ENCODE measurements around the gene OTULINL.

The OTULINL gene

DNA sequence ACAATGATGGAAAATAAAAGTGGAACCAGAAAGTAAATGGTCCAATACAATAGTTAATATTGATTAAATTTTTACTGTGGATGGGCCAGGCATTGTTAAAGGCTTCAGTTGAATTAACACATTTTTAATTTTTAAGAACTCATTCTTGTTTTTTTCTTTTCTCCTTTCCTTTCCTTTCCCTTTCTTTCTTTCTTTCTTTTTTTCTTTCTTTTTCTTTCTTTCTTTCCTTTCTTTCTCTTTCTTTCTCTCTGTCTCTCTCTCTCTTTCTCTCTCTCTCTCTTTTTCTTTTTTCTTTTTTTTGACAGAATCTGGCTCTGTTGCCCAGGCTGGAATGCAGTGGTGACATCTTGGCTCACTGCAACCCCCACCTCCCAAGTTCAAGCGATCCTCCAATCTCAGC, 13.3 kb upstream of the OTULINL start:
- Histone ChIP-seq H3K27ac (ENCODE audit: extremely low read depth, low read depth, low read length) (no peak overlapping the region), H3K36me3 (ENCODE audit: control insufficient read depth in 2 of 2, insufficient read depth in 1 of 2, low read length in 2 of 2) (no peaks in the 10 kb centered on the region), H3K9me3 (ENCODE audit: control insufficient read depth, insufficient read depth, low read depth, low read length) (no peaks in the 10 kb centered on the region), H3K4me1 (ENCODE audit: control insufficient read depth, insufficient read depth, low read length) (no peaks in the 10 kb centered on the region), H3K4me3 (ENCODE audit: low read depth, low read length) (no peak overlapping the region)
- TF ChIP-seq ZNF37A (tag by site-specific recombination; IDR thresholded peaks at IDR 0.05) = no peak
- TF ChIP-seq, protein P1, sequence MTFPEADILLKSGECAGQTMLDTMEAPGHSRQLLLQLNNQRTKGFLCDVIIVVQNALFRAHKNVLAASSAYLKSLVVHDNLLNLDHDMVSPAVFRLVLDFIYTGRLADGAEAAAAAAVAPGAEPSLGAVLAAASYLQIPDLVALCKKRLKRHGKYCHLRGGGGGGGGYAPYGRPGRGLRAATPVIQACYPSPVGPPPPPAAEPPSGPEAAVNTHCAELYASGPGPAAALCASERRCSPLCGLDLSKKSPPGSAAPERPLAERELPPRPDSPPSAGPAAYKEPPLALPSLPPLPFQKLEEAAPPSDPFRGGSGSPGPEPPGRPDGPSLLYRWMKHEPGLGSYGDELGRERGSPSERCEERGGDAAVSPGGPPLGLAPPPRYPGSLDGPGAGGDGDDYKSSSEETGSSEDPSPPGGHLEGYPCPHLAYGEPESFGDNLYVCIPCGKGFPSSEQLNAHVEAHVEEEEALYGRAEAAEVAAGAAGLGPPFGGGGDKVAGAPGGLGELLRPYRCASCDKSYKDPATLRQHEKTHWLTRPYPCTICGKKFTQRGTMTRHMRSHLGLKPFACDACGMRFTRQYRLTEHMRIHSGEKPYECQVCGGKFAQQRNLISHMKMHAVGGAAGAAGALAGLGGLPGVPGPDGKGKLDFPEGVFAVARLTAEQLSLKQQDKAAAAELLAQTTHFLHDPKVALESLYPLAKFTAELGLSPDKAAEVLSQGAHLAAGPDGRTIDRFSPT (tag by site-specific recombination; IDR thresholded peaks at IDR 0.05) = no peak
- peak; percentile 52; the same call in 1 of the 2 replicates for TF ChIP-seq ZNF366 (tag by site-specific recombination; conservative IDR thresholded peaks at IDR 0.05)
- TF ChIP-seq OSR2 (tag by site-specific recombination; IDR thresholded peaks at IDR 0.05) = no peak
- TF ChIP-seq GLIS1 (tag by site-specific recombination; IDR thresholded peaks at IDR 0.05) = no peak
- TF ChIP-seq KLF1 (tag by site-specific recombination; IDR thresholded peaks at IDR 0.05) = no peak
- no peak for TF ChIP-seq ZNF560 (tag by site-specific recombination; IDR thresholded peaks at IDR 0.05; ENCODE audit: borderline replicate concordance)
- peak; percentile 84 for TF ChIP-seq PRDM1 (tag by site-specific recombination; IDR thresholded peaks at IDR 0.05)
- ChIA-PET CTCF (interaction anchor here (0.6 kb wide), 1 partner anchor 80 kb away, joined by 5 read pairs; no protein-coding TSS in a partner anchor), POLR2A (no interaction called here)

DNA sequence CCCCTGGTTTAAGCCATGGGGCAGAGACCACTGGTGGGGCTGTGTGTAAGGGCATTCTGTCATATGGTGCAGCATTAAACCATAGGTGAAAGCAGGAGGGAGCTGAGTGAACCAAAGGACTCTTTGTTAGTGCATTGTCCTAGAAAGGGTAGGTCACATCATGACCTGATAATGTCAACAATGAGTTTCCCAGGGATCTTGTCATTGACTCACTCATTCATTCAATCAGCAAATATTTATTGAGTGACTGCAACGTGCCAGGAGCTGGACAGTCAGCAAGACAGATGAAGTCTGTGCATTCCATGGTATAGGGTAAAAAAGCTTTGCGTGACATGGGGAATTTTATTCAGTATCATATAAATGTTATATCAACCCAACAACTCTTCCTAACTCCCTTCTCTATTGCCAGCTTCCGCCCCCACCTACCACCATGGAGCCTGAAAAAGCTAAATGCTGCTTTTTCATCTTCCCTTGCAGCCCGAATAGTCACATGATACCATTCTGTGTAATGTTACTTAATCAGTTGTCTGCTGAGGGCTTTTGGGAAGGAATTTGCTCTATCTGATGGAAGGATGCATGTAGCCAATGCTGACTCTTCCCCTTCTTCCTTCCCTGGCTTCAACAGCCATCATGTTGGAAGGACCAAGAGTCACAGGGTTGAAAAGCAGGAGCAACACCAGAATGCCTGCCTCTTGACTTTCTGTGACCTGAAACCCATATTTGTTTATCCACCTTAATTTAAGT, 11.5 kb upstream of the OTULINL start:
- no peak overlapping the region for H3K27ac ChIP-seq (ENCODE audit: extremely low read depth, low read depth, low read length)
- CTCF ChIA-PET = interaction anchor here (0.9 kb wide), 2 partner anchors 23 to 79 kb away, joined by 3 read pairs; no protein-coding TSS in a partner anchor
- no peaks in the 10 kb centered on the region for H3K9me3 ChIP-seq (ENCODE audit: control insufficient read depth, insufficient read depth, low read depth, low read length)
- no peak overlapping the region for H3K4me3 ChIP-seq (ENCODE audit: low read depth, low read length)
- POLR2A ChIA-PET = no interaction called here
- no peaks in the 10 kb centered on the region for H3K36me3 ChIP-seq (ENCODE audit: control insufficient read depth in 2 of 2, insufficient read depth in 1 of 2, low read length in 2 of 2)
- no peak for TF ChIP-seq ZNF391 (tag by site-specific recombination; IDR thresholded peaks at IDR 0.05; ENCODE audit: borderline replicate concordance, low read depth)
- no peak for TF ChIP-seq ZNF169 (tag by site-specific recombination; IDR thresholded peaks at IDR 0.05)
- H3K4me1 ChIP-seq (ENCODE audit: control insufficient read depth, insufficient read depth, low read length) = no peaks in the 10 kb centered on the region

DNA sequence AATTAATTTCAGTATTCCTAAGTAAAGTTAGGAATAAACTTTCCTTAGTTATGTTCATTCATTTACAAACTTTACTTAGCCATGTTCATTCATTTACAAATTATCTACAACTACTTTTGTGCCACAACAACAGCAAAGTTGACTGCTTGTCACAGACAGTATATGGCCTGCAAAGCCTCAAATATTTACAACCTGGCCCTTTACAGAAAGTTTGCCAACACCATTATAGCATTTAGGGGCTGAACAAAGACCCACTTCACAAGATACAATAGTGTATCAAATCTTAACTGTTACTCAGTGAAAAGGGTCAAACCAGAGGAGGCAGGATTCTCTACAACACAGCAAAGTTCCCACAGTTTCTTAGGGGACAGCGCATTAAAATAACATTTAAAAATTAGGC, 9.7 kb upstream of the OTULINL start:
- ChIA-PET CTCF (no interaction called here), POLR2A (no interaction called here)
- Histone ChIP-seq H3K9me3 (ENCODE audit: control insufficient read depth, insufficient read depth, low read depth, low read length) (no peaks in the 10 kb centered on the region), H3K27ac (ENCODE audit: extremely low read depth, low read depth, low read length) (no peak overlapping the region), H3K4me3 (ENCODE audit: low read depth, low read length) (no peak overlapping the region), H3K4me1 (ENCODE audit: control insufficient read depth, insufficient read depth, low read length) (no peaks in the 10 kb centered on the region), H3K36me3 (ENCODE audit: control insufficient read depth in 2 of 2, insufficient read depth in 1 of 2, low read length in 2 of 2) (no peaks in the 10 kb centered on the region)
- TF ChIP-seq ZNF621 (tag by site-specific recombination; IDR thresholded peaks at IDR 0.05) (no peak), OSR2 (tag by site-specific recombination; IDR thresholded peaks at IDR 0.05) (no peak), ZNF146 (tag by site-specific recombination; IDR thresholded peaks at IDR 0.05) (no peak)
- TF ChIP-seq, protein P2, sequence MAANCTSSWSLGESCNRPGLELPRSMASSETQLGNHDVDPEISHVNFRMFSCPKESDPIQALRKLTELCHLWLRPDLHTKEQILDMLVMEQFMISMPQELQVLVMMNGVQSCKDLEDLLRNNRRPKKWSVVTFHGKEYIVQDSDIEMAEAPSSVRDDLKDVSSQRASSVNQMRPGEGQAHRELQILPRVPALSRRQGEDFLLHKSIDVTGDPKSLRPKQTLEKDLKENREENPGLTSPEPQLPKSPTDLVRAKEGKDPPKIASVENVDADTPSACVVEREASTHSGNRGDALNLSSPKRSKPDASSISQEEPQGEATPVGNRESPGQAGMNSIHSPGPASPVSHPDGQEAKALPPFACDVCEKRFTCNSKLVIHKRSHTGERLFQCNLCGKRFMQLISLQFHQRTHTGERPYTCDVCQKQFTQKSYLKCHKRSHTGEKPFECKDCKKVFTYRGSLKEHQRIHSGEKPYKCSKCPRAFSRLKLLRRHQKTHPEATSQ (tag by site-specific recombination; IDR thresholded peaks at IDR 0.05) = no peak
- TF ChIP-seq, protein P3, sequence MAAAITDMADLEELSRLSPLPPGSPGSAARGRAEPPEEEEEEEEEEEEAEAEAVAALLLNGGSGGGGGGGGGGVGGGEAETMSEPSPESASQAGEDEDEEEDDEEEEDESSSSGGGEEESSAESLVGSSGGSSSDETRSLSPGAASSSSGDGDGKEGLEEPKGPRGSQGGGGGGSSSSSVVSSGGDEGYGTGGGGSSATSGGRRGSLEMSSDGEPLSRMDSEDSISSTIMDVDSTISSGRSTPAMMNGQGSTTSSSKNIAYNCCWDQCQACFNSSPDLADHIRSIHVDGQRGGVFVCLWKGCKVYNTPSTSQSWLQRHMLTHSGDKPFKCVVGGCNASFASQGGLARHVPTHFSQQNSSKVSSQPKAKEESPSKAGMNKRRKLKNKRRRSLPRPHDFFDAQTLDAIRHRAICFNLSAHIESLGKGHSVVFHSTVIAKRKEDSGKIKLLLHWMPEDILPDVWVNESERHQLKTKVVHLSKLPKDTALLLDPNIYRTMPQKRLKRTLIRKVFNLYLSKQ (tag by site-specific recombination; IDR thresholded peaks at IDR 0.05; ENCODE audit: borderline replicate concordance) = no peak
